GM21381 (cell line): ENCODE measurements around the gene PTPRD.

Experiments used
- ATAC-seq: cut with Tn5 transposase; IDR thresholded peaks from one replicate; pipeline ENCODE4 v1.9.1; 2021; ENCODE audit warnings: mild to moderate bottlenecking, moderate library complexity; ENCODE audit not compliant: unreplicated experiment

PTPRD gene

DNA sequence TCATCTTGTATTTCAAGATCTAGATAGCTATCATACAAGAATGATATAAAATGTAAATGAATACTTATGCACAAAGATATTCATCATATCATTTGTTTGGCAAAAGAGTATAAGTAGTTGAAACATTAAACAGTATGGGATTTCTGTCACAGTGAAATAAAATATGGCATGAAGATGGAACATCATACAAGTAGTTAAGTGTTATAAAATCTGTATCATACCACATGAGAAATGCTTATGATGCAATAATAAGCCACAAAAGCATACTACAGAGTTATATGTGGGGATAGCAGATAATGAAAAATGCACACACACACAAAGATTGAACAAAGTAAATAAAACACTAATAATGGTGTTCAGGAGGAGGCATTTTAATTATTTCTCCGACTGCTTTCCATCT is 1975.2 kb downstream of the PTPRD start:
- ATAC-seq: no peak

GRCh38 chr9:8633784-8634183 is 1979.0 kb downstream of the PTPRD start:
- no peak for ATAC-seq

GRCh38 chr9:8632493-8632892 is 1980.3 kb downstream of the PTPRD start:
- no peak for ATAC-seq

DNA sequence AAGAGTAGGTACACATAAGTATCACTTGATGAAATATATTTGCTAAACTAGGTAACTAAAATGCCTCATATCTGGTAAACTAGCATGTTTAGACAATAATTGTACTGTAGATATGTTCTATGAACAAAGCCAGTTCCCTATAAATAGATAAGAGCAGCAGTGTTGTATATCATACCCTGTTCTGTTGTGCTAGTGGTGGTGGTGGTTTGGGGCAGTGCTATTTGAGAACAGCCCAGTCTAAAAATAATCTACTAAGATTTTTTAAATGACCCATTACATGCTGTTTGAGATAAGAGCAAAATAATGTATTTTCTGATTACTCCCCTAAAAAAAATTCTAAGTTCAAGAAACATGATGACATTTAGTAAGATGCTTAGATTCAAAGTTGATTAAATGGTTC is 1984.0 kb downstream of the PTPRD start:
- no peak for ATAC-seq

DNA sequence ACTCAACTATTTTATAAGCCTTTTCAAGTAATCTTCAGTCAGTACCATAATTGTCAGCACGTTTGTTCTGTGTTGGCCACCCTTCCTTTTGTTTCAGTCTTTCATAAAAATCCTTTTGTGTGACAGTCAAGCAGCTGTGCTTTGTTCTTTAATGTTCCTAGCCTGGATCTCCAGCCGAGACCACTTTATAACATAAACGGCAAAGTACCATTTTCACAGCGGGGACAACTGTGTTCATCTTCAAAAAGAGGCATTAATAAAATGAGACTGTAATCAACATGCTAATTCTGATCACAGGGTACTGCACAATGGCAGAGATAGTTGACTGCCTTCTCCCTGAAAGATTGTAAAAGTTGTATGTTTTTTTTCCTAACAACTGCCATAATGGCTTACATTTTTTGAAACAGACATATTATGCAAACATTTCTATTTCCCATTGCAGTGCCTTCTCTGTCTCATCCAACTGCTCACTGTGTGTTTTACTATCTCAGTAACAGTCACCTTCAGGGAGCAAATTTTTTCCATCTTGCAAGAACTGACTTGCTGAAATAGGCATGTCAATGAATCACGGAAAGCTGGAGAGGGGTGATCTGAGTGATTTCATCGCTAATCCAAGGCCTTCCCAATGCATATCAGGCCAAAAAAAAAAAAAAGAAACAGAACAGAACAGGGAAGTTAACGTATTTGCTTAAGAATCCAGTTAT is 1984.7 kb downstream of the PTPRD start:
- ATAC-seq: no peak

DNA sequence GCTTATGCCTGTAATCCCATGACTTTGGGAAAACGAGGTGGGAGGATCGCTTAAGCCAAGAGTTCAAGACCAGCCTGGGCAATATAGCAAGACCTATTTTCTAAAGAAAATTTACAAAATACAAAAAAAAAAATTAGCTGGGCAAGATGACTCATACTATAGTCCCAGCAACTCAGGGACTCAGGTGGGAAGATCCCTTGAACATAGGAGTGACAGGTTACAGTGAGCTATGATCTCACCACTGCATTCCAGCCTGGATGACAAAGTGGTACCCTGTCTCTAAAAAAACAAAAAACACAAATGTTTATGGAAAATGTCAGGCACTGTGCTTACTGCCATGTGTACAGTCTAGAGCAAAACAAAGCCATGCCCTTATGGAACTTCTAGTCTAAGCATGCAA is 1989.9 kb downstream of the PTPRD start:
- no peak for ATAC-seq

DNA sequence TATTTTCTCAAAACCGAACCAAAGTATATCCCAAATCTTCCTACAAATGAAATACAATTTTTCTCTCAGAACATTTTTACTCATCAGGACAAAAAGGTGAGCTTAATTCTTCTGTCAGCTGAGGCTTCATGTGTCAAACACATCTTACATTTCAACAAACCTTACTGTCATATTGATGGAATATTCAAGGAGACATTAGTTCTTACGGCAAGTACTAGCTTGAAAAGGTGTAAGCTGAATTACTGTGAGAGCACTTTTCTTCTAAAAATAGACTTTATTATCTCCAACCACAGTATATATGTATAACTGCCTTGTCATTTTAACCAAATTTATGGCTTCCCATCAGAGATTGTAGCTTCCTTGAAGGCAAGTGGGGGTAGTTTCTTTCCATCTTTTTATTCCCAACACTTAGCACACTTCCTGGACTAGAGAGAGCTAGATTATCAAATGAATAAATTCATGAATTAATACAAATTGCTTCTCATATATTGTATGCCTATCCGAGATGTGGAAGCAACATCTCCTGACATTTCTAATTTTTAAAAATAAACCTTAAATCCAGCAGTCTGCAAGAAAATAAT is 1990.5 kb downstream of the PTPRD start:
- no peak for ATAC-seq

GRCh38 chr9:8621416-8621815 is 1991.4 kb downstream of the PTPRD start:
- ATAC-seq: no peak

GRCh38 chr9:8616414-8616813 is 1996.4 kb downstream of the PTPRD start:
- ATAC-seq: no peak

DNA sequence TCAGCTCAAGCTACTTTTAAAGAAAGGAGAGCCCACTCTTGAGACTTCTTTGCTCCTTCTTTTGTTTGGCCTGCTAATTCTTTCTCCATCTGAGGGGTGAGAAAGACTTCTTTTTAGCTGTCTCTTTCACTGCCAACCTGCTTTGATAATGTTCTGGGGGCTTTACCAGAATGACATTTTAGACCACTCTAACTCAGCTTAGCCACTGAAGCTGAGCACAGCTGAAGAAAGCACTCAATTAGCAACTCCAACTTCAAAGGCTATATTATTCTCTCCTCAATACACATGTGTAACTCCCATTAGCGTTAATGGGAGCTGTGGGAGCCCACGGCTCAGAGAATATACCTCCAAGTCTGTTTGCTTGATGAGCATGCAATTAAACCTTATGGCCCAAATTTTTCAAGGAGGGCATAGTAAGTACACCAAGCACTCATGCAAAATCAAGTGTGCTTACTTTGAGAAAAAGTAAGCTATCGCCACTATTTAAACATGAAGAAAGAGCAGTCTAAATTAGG is 1997.8 kb downstream of the PTPRD start:
- ATAC-seq: no peak

- no peak for ATAC-seq
Observed at GRCh38 chr9:8613346-8613825, 1999.4 kb downstream of the PTPRD start.

- ATAC-seq: no peak
Observed at GRCh38 chr9:8611153-8611552, 2001.6 kb downstream of the PTPRD start.

DNA sequence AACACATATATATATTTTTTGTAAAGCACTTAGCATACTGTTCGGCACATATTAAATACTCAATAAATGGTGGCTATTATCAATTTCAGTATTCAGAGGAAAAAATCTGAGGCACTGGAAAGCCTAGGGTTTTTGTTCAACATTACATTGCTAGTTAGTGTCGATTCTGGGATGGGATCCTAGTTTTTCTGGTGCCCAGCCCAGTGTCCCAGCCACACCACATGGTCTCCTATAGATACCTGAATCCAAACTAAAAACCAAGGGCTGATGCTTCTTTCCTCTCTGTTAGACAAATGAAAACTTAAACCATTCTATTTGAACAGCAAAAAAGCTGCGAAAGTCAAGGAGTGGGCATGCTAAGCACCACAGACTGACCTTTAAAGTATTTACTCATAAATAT is 2002.5 kb downstream of the PTPRD start:
- ATAC-seq: no peak

DNA sequence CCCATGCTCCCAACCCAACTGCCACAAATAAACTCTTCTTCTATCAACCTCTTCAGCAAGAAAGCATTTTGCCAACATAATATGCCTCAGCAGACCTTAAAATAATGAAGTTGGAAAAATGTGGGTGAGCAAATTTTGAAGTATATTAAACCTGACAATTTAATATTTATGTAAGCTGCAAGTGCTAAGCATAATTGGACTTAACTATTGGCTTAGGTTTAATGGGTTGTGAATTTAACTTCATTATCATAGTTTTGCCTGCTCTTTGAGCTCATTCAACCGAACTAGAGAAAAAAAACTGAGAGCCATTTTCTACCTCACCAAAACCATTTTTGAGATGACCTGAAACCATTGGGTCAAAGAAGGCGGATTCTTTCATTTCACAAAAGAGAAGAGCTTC is 2007.7 kb downstream of the PTPRD start:
- ATAC-seq: no peak

GRCh38 chr9:8604201-8604600 is 2008.6 kb downstream of the PTPRD start:
- ATAC-seq: no peak

DNA sequence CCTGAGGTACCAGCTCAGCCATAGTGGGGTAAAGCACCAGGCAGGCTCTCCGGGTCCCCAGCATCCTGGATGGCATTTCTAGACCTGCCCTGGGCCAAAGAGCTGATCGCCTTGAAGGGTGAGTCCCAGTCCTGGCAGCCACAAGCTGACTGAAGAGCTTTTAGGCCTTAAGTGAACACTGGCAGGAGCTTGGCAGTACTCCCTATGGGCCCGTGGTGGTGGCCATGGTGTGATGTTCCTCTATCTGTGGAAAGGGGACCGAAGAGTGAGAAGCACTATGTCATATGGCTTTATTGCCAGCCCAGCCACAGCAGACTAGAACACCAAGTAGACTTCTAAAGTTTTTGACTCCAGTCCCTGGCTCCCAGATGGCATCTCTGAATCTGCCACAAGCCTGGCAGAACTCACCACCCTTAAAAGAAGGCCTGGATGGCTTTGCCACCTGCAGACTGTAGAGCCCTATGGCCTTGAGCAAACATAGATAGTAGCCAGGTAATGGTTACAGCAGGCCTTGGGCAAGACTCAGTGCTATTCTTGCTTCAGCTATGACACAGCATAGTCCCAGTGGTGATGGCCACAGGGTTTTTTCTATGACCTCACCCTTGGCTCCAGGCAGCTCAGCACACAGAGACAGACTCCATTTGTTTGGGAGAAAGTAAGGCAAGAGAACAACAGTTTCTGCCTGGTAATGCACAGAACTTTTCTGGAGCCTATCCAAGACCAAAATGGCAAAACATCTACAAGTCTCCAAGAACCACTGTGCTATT is 2011.7 kb downstream of the PTPRD start:
- no peak for ATAC-seq

- no peak for ATAC-seq
Observed at GRCh38 chr9:8599937-8600336, 2012.9 kb downstream of the PTPRD start.

DNA sequence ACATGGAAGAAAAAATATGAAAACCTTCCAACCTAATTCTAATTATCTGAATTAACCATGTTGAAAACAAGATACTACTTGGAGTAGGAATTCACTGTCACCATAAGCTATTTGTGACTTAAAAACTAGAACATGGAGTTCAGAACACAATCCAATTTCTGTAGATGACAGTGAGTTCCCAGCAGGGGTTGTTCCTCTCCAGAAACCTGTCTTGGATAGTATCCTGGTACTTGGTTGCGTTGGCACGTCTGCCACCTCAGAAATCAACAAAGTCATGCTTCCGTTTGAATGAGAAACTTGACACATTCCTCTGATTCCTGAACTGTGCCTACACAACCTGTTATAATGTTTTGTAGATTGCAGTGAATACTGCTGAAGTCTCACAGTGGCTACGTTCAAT is 2023.3 kb downstream of the PTPRD start:
- ATAC-seq: no peak

GRCh38 chr9:8585036-8585435 is 2027.8 kb downstream of the PTPRD start:
- no peak for ATAC-seq

- no peak for ATAC-seq
Observed at GRCh38 chr9:8579661-8580060, 2033.1 kb downstream of the PTPRD start.

- ATAC-seq: no peak
Observed at GRCh38 chr9:8576741-8577140, 2036.1 kb downstream of the PTPRD start.

- ATAC-seq: no peak
Observed at GRCh38 chr9:8574846-8575245, 2038.0 kb downstream of the PTPRD start.
